SU-DHL-6 (cell line): ENCODE results near the gene ISG20L2.
A peak's percentile ranks its signal among the peaks of the same experiment; 100 is the strongest.

ENCODE experiments used
- H2AFZ ChIP-seq: fragments of 200-600 bp; sonication (generic); 2 replicates; pipeline ENCODE4 v1.6.1; 2014; ENCODE audit warnings: low read depth, mild to moderate bottlenecking, moderate library complexity, mixed read lengths, antibody characterized with exemption, low read length; ENCODE audit not compliant: severe bottlenecking
- H3F3A ChIP-seq: fragments of 200-600 bp; shearing (Covaris generic); 2 replicates; pipeline ENCODE4 v1.6.0; 2016; ENCODE audit warnings: antibody characterized with exemption, mild to moderate bottlenecking; ENCODE audit not compliant: insufficient read depth
- H3K27ac ChIP-seq: fragments of 200-600 bp; sonication (generic); 2 replicates; pipeline ENCODE4 v1.5.1; 2016; ENCODE audit warnings: low read depth, mild to moderate bottlenecking, low read length, moderate library complexity, mixed read lengths
- H3K27me3 ChIP-seq: fragments of 200-600 bp; sonication (generic), shearing (Covaris generic); 2 replicates; pipeline ENCODE4 v1.6.0; 2014; ENCODE audit warnings: mild to moderate bottlenecking, low read length
- H3K36me3 ChIP-seq: fragments of 200-600 bp; sonication (generic); 2 replicates; pipeline ENCODE4 v1.6.1; 2014; ENCODE audit warnings: mild to moderate bottlenecking, low read length, mixed read lengths
- H3K4me2 ChIP-seq: fragments of 300-600, 200-600 bp; shearing (Covaris generic), sonication (generic); 2 replicates; pipeline ENCODE4 v1.6.0; 2014; ENCODE audit warnings: low read length, low read depth, mild to moderate bottlenecking; ENCODE audit not compliant: poor library complexity, severe bottlenecking
- H3K4me3 ChIP-seq: fragments of 200-600 bp; sonication (generic); 2 replicates; pipeline ENCODE4 v1.5.1; 2014; ENCODE audit warnings: antibody characterized with exemption, low read length, mild to moderate bottlenecking, mixed read lengths; ENCODE audit not compliant: insufficient read depth, poor library complexity, severe bottlenecking
- H3K79me2 ChIP-seq: fragments of 200-600 bp; sonication (generic); 2 replicates; pipeline ENCODE4 v1.6.1; 2014; ENCODE audit warnings: mild to moderate bottlenecking, low read length, moderate library complexity; ENCODE audit not compliant: insufficient read depth
- H3K9ac ChIP-seq: fragments of 200-600 bp; sonication (generic); 2 replicates; pipeline ENCODE4 v1.7.0; 2014; ENCODE audit warnings: mild to moderate bottlenecking, low read length
- H3K9me2 ChIP-seq: fragments of 200-600 bp; sonication (generic); replicated peaks from 2 replicates; pipeline ENCODE4 v1.6.1; 2014; ENCODE audit warnings: low read length; ENCODE audit not compliant: insufficient read depth
- H3K9me3 ChIP-seq: fragments of 200-600 bp; sonication (generic); 2 replicates; pipeline ENCODE4 v1.6.1; 2014; ENCODE audit warnings: low read length, mixed read lengths; ENCODE audit not compliant: insufficient read depth
- H4K20me1 ChIP-seq: fragments of 200-600 bp; sonication (generic); 2 replicates; pipeline ENCODE4 v1.6.1; 2014; ENCODE audit warnings: low read depth, mild to moderate bottlenecking, antibody characterized with exemption, low read length, moderate library complexity, mixed read lengths
- EZH2phosphoT487 ChIP-seq: fragments of 200-600 bp; sonication (generic), shearing (Covaris generic); conservative IDR thresholded peaks from 2 replicates; pipeline ENCODE4 v1.6.1; 2018; ENCODE audit warnings: mild to moderate bottlenecking, antibody characterized with exemption, low read length, moderate library complexity, mixed read lengths
- TF ChIP-seq, protein P1 (sequence below): fragments of 200-600 bp; sonication (generic); IDR thresholded peaks from one replicate; pipeline ENCODE4 v1.5.1; 2017; ENCODE audit warnings: antibody characterized with exemption, mild to moderate bottlenecking, low read length, moderate library complexity; ENCODE audit not compliant: insufficient read depth, poor library complexity, severe bottlenecking

The ISG20L2 gene

DNA sequence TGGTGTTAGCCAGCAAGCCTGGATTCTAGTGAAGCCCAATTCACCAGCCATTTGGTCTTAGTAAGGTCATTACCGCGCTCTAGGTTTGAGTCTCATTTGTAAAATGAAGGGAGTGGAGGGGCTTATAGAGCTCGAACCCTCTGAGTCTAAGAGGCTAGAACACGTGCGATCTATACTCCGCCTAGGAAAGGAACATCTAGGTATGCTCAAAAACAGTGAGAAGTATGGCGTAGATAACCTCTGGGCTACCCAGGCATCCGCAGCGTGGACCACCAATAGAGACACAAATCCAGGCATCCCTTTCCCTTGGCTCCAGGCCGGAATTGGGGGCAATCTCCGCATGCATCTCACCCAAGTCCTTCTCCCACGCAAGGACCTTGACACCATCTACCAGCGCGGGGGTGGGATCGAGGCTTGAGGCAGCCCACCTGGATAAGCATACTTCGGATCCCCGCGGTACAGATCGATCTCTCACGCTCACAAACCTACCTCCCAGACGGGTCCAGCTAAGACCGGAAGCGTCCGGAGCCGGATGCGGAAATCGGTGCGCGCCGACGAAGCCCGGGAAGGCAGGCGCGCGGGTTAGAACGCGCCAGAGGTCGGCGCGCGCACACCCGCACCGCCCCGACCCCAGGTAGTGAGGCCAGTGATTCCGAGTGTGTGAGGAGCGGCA, 504 bp downstream of the ISG20L2 start, which contains the start of gene METTL25B:
METTL25B (plus strand) TSS at position 544 of the 673 bp plus-strand sequence. CDS start 636 bp downstream, outside the sequence.
- peaks cover 22% of the 10 kb centered on the region for H4K20me1 ChIP-seq
- TF ChIP-seq, protein P1, sequence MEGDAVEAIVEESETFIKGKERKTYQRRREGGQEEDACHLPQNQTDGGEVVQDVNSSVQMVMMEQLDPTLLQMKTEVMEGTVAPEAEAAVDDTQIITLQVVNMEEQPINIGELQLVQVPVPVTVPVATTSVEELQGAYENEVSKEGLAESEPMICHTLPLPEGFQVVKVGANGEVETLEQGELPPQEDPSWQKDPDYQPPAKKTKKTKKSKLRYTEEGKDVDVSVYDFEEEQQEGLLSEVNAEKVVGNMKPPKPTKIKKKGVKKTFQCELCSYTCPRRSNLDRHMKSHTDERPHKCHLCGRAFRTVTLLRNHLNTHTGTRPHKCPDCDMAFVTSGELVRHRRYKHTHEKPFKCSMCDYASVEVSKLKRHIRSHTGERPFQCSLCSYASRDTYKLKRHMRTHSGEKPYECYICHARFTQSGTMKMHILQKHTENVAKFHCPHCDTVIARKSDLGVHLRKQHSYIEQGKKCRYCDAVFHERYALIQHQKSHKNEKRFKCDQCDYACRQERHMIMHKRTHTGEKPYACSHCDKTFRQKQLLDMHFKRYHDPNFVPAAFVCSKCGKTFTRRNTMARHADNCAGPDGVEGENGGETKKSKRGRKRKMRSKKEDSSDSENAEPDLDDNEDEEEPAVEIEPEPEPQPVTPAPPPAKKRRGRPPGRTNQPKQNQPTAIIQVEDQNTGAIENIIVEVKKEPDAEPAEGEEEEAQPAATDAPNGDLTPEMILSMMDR: no peak
- no peak for TF ChIP-seq EZH2phosphoT487
- no peaks in the 10 kb centered on the region for H3K9me2 ChIP-seq
- H3K27ac ChIP-seq: peak within 1 kb of the TSS; percentile 74
- H3K27me3 ChIP-seq: no peaks in the 10 kb centered on the region
- peak within 1 kb of the TSS; percentile 94 for H3K9ac ChIP-seq
- peak within 1 kb of the TSS; percentile 90 for H3K4me3 ChIP-seq
- peaks cover 17% of the 10 kb centered on the region for H3F3A ChIP-seq
- H3K36me3 ChIP-seq: peaks cover 21% of the 10 kb centered on the region
- H3K4me2 ChIP-seq: peak within 1 kb of the TSS; percentile 94
- no peaks in the 10 kb centered on the region for H3K9me3 ChIP-seq
- H3K79me2 ChIP-seq: peaks cover 63% of the 10 kb centered on the region
- peak within 1 kb of the TSS; percentile 32 for H2AFZ ChIP-seq

DNA sequence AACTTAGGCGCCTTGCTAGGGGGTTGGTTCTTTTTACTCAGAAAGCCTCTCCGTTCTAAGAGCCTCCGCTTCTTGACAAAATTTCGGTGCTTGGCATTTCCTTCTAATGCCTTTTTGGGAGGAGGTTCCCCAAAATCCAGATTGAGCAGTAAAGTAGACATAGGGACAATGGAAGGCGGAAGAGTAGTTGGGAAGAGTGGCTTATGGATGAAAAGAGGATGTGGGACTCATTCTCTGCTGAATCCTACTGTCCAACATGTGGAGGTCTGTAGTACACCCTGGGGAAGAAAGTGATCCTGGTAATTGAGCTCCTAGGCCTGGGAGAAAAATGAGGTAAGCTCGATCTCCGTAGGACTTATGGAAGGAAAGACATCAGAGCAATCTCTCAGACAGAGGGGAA, 1.1 kb downstream of the ISG20L2 start:
- peak overlapping the region; percentile 80 for H3K4me2 ChIP-seq
- peaks cover 68% of the 10 kb centered on the region for H3K79me2 ChIP-seq
- peak overlapping the region; percentile 94 for H3K9ac ChIP-seq
- TF ChIP-seq, protein P1: no peak
- TF ChIP-seq EZH2phosphoT487: no peak
- no peaks in the 10 kb centered on the region for H3K27me3 ChIP-seq
- H2AFZ ChIP-seq: no peak overlapping the region
- H3F3A ChIP-seq: peaks cover 17% of the 10 kb centered on the region
- peak overlapping the region; percentile 90 for H3K4me3 ChIP-seq
- peaks cover 23% of the 10 kb centered on the region for H3K36me3 ChIP-seq
- H3K9me3 ChIP-seq: no peaks in the 10 kb centered on the region
- peak overlapping the region; percentile 74 for H3K27ac ChIP-seq
- no peaks in the 10 kb centered on the region for H3K9me2 ChIP-seq
- H4K20me1 ChIP-seq: peaks cover 22% of the 10 kb centered on the region

- Histone ChIP-seq H2AFZ (no peak overlapping the region), H3K27ac (peak overlapping the region; percentile 74)
Observed at GRCh38 chr1:156726549-156727226, 1.9 kb downstream of the ISG20L2 start.

More at GRCh38 chr1:156726549-156727226, 1.9 kb downstream of the ISG20L2 start:
- peaks cover 20% of the 10 kb centered on the region for H3F3A ChIP-seq
- peak overlapping the region; percentile 90 for H3K4me3 ChIP-seq
- TF ChIP-seq, protein P1: peak; percentile 62
- no peak for TF ChIP-seq EZH2phosphoT487
- H4K20me1 ChIP-seq: peaks cover 22% of the 10 kb centered on the region
- peaks cover 68% of the 10 kb centered on the region for H3K79me2 ChIP-seq
- peak overlapping the region; percentile 80 for H3K4me2 ChIP-seq
- H3K36me3 ChIP-seq: peaks cover 23% of the 10 kb centered on the region
- H3K9me3 ChIP-seq: no peaks in the 10 kb centered on the region
- no peaks in the 10 kb centered on the region for H3K27me3 ChIP-seq
- H3K9me2 ChIP-seq: no peaks in the 10 kb centered on the region
- H3K9ac ChIP-seq: peak overlapping the region; percentile 94
